Cardiac fibroblast (primary cell): ENCODE results near the gene HNRNPAB.

Experiments used
- DNase-seq, 2 donors: peaks; one replicate each; pipeline versions ENCODE4 v3.0.0 to v3.0.0-alpha.2; 2010; ENCODE audit warnings: low read depth in 2 of 2
- H3K4me3 ChIP-seq, 2 donors: replicated peaks in 1 of 2; 1 replicate in 1 of 2; 2 replicates in 1 of 2; pipeline ENCODE4 v1.5.1; 2011; ENCODE audit warnings: low read depth in 2 of 2, low read length in 2 of 2, mild to moderate bottlenecking in 2 of 2, moderate library complexity in 1 of 2
- CTCF ChIP-seq: IDR thresholded peaks from one replicate; pipeline ENCODE4 v1.5.1; 2011; ENCODE audit warnings: low read depth, mild to moderate bottlenecking, low read length, inconsistent platforms

HNRNPAB gene

GRCh38 chr5:178170455-178170854, 33.9 kb upstream of the HNRNPAB start:
- no peak for TF ChIP-seq CTCF
- no peak overlapping the region for H3K4me3 ChIP-seq
- no peak for DNase-seq

- no peak for DNase-seq
- no peak overlapping the region for H3K4me3 ChIP-seq
- TF ChIP-seq CTCF, result no peak
These were observed 29.9 kb upstream of the HNRNPAB start for GRCh38 chr5:178174456-178174855.

GRCh38 chr5:178176791-178177190, 27.5 kb upstream of the HNRNPAB start:
- no peak overlapping the region for H3K4me3 ChIP-seq
- DNase-seq, result no peak
- TF ChIP-seq CTCF, result no peak

GRCh38 chr5:178177569-178177968, 26.8 kb upstream of the HNRNPAB start:
- no peak for TF ChIP-seq CTCF
- no peak overlapping the region for H3K4me3 ChIP-seq
- DNase-seq, result no peak

- H3K4me3 ChIP-seq, result no peak overlapping the region
- TF ChIP-seq CTCF, result no peak
- no peak for DNase-seq
These were observed 24.0 kb upstream of the HNRNPAB start for GRCh38 chr5:178180141-178180863.

GRCh38 chr5:178182158-178182876, 22.0 kb upstream of the HNRNPAB start:
- DNase-seq, result no peak
- TF ChIP-seq CTCF, result no peak
- H3K4me3 ChIP-seq, result no peak overlapping the region
